AG04449 (cell line): ENCODE measurements around the gene IFIT3.

Experiments
- CTCF ChIA-PET: fragments of 350-600 bp; formaldehyde crosslinking; extraction: SDS; loops from one replicate; lab custom pipeline; 2021; ENCODE audit warnings: antibody characterized with exemption; lab: Yijun Ruan, JAX
- POLR2A ChIA-PET: fragments of 400-600, 350-600 bp; formaldehyde crosslinking; extraction: SDS; loops from one replicate; lab custom pipeline; 2020; ENCODE audit warnings: antibody characterized with exemption, inconsistent platforms; lab: Yijun Ruan, JAX
- DNase-seq: peaks from one replicate; pipeline ENCODE4 v3.0.0-alpha.2; 2010; ENCODE audit warnings: low read depth, low spot score
- H3K4me3 ChIP-seq: 2 replicates; pipeline ENCODE4 v1.5.1; 2011; ENCODE audit warnings: low read depth, mild to moderate bottlenecking, control low read depth, low read length
- TF ChIP-seq, protein P1 (sequence below): IDR thresholded peaks from one replicate; pipeline ENCODE4 v1.5.1; 2011; ENCODE audit warnings: mild to moderate bottlenecking, moderate library complexity, low read length, control low read depth, inconsistent platforms; ENCODE audit not compliant: insufficient read depth; ENCODE audit errors: missing control alignments

The IFIT3 gene

GRCh38 chr10:89304925-89305324, 22.9 kb upstream of the IFIT3 start:
- CTCF ChIA-PET = interaction anchor here (1.5 kb wide), 1 partner anchor 64 kb away, joined by 9 read pairs; no protein-coding TSS in a partner anchor

GRCh38 chr10:89305766-89306433, 21.9 kb upstream of the IFIT3 start:
- CTCF ChIA-PET = interaction anchor here (1.5 kb wide), 1 partner anchor 63 kb away, joined by 9 read pairs; no protein-coding TSS in a partner anchor
- POLR2A ChIA-PET = no interaction called here
- no peak for DNase-seq
- TF ChIP-seq, protein P1, sequence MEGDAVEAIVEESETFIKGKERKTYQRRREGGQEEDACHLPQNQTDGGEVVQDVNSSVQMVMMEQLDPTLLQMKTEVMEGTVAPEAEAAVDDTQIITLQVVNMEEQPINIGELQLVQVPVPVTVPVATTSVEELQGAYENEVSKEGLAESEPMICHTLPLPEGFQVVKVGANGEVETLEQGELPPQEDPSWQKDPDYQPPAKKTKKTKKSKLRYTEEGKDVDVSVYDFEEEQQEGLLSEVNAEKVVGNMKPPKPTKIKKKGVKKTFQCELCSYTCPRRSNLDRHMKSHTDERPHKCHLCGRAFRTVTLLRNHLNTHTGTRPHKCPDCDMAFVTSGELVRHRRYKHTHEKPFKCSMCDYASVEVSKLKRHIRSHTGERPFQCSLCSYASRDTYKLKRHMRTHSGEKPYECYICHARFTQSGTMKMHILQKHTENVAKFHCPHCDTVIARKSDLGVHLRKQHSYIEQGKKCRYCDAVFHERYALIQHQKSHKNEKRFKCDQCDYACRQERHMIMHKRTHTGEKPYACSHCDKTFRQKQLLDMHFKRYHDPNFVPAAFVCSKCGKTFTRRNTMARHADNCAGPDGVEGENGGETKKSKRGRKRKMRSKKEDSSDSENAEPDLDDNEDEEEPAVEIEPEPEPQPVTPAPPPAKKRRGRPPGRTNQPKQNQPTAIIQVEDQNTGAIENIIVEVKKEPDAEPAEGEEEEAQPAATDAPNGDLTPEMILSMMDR = no peak
- no peak overlapping the region for H3K4me3 ChIP-seq

More at GRCh38 chr10:89304925-89305324, 22.9 kb upstream of the IFIT3 start:
- H3K4me3 ChIP-seq = no peak overlapping the region
- POLR2A ChIA-PET = no interaction called here
- no peak for DNase-seq
- TF ChIP-seq, protein P1 = no peak

DNA sequence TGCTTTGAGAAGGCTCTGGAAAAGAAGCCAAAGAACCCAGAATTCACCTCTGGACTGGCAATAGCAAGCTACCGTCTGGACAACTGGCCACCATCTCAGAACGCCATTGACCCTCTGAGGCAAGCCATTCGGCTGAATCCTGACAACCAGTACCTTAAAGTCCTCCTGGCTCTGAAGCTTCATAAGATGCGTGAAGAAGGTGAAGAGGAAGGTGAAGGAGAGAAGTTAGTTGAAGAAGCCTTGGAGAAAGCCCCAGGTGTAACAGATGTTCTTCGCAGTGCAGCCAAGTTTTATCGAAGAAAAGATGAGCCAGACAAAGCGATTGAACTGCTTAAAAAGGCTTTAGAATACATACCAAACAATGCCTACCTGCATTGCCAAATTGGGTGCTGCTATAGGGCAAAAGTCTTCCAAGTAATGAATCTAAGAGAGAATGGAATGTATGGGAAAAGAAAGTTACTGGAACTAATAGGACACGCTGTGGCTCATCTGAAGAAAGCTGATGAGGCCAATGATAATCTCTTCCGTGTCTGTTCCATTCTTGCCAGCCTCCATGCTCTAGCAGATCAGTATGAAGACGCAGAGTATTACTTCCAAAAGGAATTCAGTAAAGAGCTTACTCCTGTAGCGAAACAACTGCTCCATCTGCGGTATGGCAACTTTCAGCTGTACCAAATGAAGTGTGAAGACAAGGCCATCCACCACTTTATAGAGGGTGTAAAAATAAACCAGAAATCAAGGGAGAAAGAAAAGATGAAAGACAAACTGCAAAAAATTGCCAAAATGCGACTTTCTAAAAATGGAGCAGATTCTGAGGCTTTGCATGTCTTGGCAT, 21.1 kb upstream of the IFIT3 start:
- DNase-seq = no peak
- POLR2A ChIA-PET = no interaction called here
- TF ChIP-seq, protein P1 = no peak
- no peak overlapping the region for H3K4me3 ChIP-seq
- CTCF ChIA-PET = interaction anchor here (0.7 kb wide), 1 partner anchor 88 kb away, joined by 4 read pairs; no protein-coding TSS in a partner anchor

GRCh38 chr10:89307269-89307577, 20.6 kb upstream of the IFIT3 start:
- CTCF ChIA-PET = interaction anchor here (0.7 kb wide), 1 partner anchor 89 kb away, joined by 4 read pairs; no protein-coding TSS in a partner anchor

GRCh38 chr10:89308266-89308665, 19.5 kb upstream of the IFIT3 start:
- TF ChIP-seq, protein P1 = no peak
- H3K4me3 ChIP-seq = no peak overlapping the region
- ChIA-PET CTCF (no interaction called here), POLR2A (no interaction called here)
- no peak for DNase-seq

More at GRCh38 chr10:89307269-89307577, 20.6 kb upstream of the IFIT3 start:
- DNase-seq = no peak
- TF ChIP-seq, protein P1 = no peak
- POLR2A ChIA-PET = no interaction called here
- H3K4me3 ChIP-seq = no peak overlapping the region

GRCh38 chr10:89308736-89309135, 19.1 kb upstream of the IFIT3 start:
- no peak overlapping the region for H3K4me3 ChIP-seq
- DNase-seq = no peak
- CTCF ChIA-PET = no interaction called here
- TF ChIP-seq, protein P1 = no peak
- POLR2A ChIA-PET = no interaction called here
